Hippocampal formation (tissue), 2 donors: Measurements from ENCODE around the gene ALKBH7.
"Not testable (repeated sequence)": the region's sequence is repeated elsewhere in the genome, so short reads cannot be mapped to it uniquely, and the experiment has no call there.

Experiments
- DNase-seq, 2 donors: peaks; one replicate each; lab custom pipeline; 2025; lab: John Stamatoyannopoulos, UW

Gene ALKBH7, protein sequence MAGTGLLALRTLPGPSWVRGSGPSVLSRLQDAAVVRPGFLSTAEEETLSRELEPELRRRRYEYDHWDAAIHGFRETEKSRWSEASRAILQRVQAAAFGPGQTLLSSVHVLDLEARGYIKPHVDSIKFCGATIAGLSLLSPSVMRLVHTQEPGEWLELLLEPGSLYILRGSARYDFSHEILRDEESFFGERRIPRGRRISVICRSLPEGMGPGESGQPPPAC

DNA sequence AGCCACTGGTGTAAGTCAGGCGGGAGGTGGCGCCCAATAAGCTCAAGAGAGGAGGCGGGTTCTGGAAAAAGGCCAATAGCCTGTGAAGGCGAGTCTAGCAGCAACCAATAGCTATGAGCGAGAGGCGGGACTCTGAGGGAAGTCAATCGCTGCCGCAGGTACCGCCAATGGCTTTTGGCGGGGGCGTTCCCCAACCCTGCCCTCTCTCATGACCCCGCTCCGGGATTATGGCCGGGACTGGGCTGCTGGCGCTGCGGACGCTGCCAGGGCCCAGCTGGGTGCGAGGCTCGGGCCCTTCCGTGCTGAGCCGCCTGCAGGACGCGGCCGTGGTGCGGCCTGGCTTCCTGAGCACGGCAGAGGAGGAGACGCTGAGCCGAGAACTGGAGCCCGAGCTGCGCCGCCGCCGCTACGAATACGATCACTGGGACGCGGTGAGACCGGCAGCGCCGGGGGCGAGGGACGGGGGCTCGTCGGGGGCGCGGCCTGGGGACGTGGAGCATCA is at the start of gene ALKBH7:
ALKBH7 (plus strand) TSS at position 201 of the 502 bp plus-strand sequence; CDS start at position 228, 27 bp downstream.
- peak; percentile 97 to 99 for DNase-seq

DNA sequence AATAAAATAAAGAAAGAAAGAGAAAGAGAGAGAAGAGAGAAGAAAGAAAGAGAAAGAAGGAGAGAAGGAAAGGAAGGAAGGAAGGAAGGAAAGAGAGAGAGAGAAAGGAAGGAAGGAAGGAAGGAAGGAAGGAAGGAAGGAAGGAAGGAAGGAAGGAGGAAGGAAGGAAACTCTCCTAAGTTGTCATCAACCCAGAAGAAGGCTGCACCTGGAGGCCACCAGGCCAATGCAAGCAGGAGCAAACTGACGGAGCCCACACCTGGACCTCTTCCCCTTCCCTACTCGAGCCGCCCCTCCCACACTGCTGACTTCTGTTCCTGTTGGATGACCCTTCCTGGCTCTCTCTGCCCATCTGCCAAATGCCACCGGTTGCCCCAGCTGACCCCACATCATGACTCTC is 47.8 kb upstream of the ALKBH7 start:
- DNase-seq = no peak

- no peak for DNase-seq
Measured at GRCh38 chr19:6325614-6326013, 47.0 kb upstream of the ALKBH7 start.

DNA sequence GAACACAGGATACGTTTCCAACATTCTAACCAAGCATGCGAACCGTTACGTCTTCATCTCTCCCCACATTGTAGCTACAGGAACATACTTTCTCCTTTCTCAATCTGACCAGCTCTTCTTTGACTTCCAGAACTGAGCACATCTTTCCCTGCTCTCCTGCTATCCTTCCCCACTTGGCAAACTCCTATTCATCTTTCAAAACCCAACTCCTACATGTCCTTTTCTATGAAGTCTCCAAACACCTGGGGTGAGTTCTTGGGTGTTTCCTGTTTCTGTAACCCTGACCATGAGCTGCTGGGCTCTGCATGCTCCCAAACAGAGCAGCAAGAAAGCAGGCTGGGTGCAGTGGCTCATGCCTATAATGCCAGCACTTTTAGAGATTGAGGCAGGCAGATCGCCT is 45.8 kb upstream of the ALKBH7 start:
- no peak for DNase-seq

DNA sequence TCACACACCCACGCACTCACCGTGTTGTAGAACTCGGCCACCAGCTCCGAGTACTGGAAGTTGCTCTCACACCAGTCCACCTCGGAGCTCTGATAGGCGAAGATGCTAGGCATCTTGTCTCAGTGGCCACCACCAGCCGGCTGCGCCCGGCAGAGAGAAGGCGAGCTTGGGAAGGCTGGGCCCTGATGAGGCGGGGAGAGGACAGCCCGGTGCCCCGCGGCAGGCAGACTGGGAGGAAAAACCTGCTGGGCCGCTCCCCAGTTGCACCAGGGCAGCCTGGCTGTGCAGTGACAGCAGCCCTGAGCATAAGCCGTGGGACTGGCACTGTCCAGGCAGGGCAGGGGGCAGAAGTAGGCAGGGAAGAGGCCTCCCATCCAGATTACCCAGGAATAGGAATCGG is 39.2 kb upstream of the ALKBH7 start, which contains the start of gene ACER1:
ACER1 (minus strand) TSS at position 174 of the 400 bp plus-strand sequence; CDS start at position 113, 61 bp downstream.
- DNase-seq = no peak

DNA sequence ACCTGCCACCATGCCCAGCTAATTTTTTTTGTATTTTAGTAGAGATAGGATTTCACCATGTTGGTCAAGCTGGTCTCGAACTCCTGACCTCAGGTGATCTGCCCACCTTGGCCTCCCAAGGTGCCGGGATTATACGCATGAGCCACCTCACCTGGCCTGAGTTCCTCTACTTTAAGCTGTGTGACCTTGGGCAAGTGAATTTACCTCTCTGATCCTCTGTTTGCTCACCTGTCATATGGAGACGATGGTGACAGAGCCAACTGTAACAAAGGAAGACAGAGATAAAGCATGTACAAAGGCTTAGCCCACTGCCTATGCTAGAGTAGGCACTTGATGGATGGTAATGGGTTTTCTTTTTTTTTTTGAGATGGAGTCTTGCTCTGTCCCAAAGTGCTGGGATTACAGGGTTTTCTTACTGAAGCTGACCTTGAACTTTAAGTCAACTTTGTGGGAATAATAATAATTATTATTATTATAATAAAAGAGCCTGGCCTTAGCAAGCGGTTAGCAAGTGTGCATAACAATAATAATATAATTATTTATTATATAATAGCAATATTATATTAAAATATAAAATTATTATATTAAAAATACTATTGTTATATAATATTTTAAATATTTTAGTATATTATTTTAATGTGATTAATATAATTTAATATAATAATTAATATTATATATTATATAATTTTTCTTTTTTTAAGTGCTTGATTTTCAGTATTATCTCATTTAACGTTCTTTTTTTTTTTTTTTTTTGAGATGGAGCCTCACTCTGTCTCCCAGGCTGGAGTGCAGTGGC is 37.9 kb upstream of the ALKBH7 start:
- DNase-seq = no peak

DNA sequence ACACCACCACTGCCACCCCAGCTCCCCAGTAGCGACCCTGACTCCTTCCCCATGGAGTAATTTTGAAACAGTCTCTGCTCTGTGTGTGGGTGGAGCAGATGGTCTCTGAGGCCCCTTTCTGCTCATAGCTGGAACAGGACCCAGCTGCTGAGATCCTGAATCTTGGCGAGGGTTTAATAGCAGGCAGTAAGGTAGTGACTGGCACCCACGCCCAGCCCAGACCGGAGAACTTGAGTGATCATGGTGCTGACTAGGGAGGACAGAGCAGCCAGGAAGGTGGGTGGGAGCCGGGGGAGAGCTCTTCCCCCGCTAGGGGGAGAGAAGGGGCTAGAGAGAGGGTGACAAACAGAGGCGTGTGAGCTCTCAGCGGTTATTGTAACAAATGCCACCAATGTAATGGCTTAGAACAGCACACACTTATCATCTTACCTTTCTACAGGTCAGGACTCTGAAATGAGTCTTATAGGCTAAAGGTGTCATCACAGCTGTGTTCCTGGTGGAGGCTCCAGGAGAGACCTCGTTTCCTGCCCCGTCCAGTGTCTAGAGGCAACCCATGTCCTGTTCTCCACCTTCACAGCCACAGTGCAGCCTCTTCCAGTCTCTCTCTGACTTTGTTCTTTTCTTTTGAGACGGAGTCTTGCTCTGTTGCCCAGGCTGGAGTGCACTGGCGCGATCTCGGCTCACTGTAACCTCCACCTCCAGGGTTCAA is 31.9 kb upstream of the ALKBH7 start:
- no peak for DNase-seq

GRCh38 chr19:6343462-6343861 is 29.1 kb upstream of the ALKBH7 start:
- DNase-seq = no peak

DNA sequence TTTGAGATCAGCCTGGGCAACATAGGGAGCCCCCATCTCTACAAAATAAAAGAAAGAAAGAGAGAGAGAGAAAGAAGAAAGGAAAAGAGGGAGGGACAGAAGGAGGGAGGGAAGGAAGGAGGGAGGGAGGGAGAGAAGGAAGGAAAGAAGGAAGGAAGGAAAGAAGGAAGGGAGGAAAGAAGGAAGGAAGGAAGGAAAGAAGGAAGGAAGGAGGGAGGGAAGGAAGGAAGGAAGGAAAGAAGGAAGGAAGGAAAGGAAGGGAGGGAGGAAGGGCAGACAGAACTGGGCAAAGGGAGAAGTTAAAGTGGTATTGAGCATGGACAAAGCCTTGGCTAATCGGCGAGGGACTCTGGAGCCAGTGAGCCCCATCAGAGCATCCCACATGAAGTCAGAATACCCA is 23.3 kb upstream of the ALKBH7 start:
- DNase-seq = not testable (repeated sequence)

GRCh38 chr19:6350688-6351087 is 21.9 kb upstream of the ALKBH7 start:
- DNase-seq = no peak

GRCh38 chr19:6352381-6353165 is 20.0 kb upstream of the ALKBH7 start:
- no peak for DNase-seq

DNA sequence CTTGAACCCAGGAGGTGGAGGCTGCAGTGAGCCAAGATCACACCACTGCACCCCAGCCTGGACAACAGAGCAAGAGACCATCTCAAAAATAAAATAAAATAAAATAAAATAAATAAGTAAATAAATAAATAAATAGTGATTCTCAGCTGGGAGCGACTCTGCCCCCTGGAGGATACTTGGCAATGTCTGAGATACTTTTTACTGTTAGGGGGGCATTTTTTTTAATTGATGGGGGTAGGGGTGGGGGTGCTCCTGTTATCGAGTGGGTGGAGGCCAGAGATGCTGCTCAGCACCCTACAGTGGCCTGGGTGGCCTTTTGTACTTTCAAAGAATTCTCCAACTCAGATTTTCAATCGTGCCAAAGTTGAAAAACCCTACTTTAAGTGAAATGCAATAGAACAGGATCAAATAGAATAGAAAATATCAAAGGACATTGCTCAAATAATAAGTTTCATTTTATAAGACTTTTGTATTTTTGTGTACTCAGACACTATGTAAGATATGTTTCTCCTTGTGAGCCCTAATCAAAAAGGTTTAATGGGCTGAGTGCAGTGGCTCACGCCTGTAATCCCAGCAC is 18.4 kb upstream of the ALKBH7 start:
- no peak for DNase-seq

DNA sequence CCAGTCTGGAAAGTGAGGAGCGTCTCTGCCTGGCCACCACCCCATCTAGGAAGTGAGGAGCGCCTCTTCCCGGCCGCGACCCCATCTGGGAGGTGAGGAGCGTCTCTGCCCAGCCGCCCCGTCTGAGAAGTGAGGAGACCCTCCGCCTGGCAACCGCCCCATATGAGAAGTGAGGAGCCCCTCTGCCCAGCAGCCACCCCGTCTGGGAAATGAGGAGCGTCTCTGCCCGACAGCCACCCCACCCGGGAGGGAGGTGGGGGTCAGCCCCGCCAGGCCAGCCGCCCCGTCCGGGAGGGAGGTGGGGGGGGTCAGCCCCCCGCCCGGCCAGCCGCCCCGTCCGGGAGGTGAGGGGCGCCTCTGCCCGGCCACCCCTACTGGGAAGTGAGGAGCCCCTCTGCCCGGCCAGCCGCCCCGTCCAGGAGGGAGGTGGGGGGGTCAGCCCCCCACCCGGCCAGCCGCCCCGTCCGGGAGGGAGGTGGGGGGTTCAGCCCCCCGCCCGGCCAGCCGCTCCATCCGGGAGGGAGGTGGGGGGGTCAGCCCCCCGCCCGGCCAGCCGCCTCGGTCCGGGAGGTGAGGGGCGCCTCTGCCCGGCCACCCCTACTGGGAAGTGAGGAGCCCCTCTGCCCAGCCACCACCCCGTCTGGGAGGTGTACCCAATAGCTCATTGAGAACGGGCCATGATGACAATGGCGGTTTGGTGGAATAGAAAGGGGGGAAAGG is 17.1 kb upstream of the ALKBH7 start:
- DNase-seq = not testable (repeated sequence)

DNA sequence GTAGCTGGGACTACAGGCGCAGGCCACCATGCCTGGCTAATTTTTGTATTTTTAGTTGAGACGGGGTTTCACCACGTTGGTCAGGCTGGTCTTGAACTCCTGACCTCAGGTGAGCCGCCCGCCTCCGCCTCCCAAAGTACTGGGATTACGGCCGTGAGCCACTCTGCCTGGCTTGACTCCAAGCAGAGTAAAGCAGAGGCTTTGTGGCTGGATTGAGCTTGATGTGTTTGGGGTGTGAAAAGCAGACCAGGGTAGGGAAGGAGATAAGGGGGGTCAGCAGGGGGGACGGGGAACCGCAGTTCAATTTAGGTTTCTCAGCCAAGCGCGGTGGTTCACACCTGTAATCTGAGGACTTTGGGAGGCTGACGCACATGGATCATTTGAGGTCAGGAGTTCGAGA is 15.4 kb upstream of the ALKBH7 start:
- DNase-seq = no peak

- DNase-seq = no peak
Measured at GRCh38 chr19:6358003-6358402, 14.6 kb upstream of the ALKBH7 start.

DNA sequence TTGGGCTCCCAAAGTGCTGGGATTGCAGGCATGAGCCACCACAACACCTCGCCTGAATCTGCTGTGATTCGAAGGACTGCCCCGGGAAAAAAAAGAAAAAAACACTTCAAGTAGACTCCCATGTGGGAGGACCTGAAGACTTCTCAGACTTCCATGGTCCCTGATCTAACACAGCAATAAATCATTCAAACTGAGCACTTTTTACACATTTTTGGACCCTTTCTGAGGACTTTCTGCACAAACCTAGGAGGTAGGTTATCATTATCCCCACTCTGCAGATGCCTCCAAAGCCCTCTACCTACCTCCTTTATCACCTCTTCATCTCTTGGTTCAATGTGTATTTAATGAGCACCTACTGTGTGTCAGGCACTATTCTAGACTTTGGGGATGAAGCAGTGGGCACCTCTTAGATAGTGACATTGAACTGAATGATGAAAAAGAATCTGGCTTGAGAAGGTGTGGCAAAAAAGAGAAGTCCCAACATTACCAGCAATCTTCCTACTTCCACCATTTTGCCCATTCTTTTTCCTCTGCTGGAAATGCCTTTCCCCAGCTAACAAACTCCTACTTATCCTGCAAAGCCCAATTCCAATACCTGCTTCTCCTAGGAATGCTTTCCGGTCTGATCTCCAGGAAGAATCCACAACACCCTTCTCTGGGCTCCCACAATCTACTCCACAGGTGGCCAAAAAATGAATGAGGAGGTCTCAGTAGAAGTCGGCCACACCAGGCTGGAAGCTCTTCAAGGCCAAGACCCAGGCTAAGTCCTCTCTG is 12.8 kb upstream of the ALKBH7 start:
- no peak for DNase-seq

DNA sequence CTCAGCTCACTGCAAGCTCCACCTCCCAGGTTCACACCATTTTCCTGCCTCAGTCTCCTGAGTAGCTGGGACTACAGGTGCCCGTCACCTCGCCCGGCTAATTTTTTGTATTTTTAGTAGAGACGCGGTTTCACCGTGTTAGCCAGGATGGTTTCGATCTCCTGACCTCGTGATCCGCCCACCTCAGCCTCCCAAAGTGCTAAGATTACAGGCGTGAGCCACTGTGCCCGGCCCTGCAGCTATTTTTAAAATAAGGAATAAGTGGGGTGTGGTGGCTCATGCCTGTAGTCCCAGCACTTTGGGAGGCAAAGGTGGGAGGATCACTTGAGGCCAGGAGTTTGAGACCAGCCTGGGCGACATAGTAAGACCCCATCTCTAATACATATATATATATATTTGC is 12.1 kb upstream of the ALKBH7 start:
- DNase-seq = not testable (repeated sequence)

DNA sequence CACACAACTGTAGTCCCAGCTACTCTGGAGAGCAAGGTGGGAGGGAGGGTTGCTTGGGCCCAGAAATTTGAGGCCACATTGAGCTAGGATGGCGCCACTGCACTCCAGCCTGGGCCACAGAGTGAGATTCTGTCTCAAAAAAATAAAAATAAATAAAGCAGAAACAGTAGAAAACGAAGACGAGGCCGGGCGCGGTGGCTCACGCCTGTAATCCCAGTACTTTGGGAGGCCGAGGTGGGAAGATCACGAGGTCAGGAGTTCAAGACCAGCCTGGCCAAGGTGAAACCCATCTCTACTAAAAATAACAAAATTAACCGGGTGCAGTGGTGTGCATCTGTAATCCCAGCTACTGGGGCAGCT is 11.8 kb upstream of the ALKBH7 start:
- DNase-seq = not testable (repeated sequence)

DNA sequence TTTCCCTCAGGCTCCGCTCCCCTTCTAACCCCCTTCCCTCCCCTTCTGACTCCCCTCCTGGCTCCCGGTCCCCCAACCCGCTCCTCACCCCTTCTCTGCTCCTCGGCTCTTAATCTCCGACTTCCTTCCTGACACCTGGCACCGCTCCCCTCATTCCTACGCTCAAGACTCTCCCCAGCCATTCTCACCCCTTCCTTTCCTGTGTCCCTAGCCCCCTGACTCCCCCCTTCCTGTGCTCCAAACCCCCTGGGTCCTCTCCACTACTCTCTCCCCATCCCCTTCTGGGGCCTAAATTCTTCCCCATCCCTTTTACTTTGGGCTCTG is 10.6 kb upstream of the ALKBH7 start:
- no peak for DNase-seq

DNA sequence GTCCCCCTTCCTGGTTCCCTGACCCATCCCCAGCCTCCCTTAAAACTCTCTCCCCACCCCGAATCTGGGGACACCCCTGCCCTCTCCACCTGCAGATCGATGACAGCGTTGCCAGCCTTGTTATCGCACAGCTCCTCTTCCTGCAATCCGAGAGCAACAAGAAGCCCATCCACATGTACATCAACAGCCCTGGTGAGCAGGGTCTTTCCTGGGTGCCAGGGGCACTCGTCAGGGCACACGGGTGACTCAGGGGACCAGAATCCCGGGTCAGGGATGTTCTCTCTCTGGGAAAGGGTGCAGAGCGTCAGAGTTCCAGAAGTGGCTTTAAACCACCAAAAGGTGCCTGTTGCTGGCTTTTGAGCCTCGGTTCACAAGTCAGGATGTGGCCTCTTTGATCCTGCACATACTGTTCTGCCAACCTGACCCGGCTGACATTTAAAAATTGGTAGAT is 10.2 kb upstream of the ALKBH7 start:
- DNase-seq = no peak
